H1 (cell line): Measurements from ENCODE around the gene BOLA3. TPM values are rescaled to one million over a fixed set of nuclear protein-coding genes. Genes with fewer than 3 reads are reported as not detected.

Experiments
- CTCF ChIA-PET: fragments of 300-600 bp; sonication (Branson Sonifier 250); formaldehyde crosslinking; loops from one replicate; lab custom pipeline; 2021; ENCODE audit not compliant: partially characterized antibody; lab: Charles Lee
- POLR2A ChIA-PET: fragments of 300-600 bp; sonication (Branson Sonifier 250); formaldehyde crosslinking; loops from one replicate; lab custom pipeline; 2021; ENCODE audit warnings: inconsistent platforms; ENCODE audit not compliant: partially characterized antibody; lab: Charles Lee
- DNase-seq, 2 experiments: peaks; one replicate each; pipeline versions ENCODE4 v3.0.0 to v3.0.0-alpha.2; 2010 to 2022; ENCODE audit warnings: low spot score in 2 of 2, low read depth in 1 of 2, mixed read lengths in 1 of 2
- FAIRE-seq: peaks from 2 replicates; lab custom pipeline; 2011; peaks lifted over from hg19 to GRCh38; lab: Jason Lieb, UNC
- H2AFZ ChIP-seq: 2 replicates; pipeline ENCODE4 v1.8.1; 2012; ENCODE audit warnings: low read length, inconsistent platforms
- H2AK5ac ChIP-seq: 2 replicates; pipeline ENCODE4 v1.6.1; 2013; ENCODE audit warnings: low read depth, low read length
- H2BK120ac ChIP-seq: replicated peaks from 2 replicates; pipeline ENCODE3; 2013; ENCODE audit warnings: low read depth, low read length, inconsistent platforms
- H2BK12ac ChIP-seq: 2 replicates; pipeline ENCODE4 v1.6.1; 2013; ENCODE audit warnings: low read depth, low read length
- H2BK15ac ChIP-seq: 2 replicates; pipeline ENCODE4 v1.6.1; 2013; ENCODE audit warnings: low read length
- H2BK20ac ChIP-seq: 2 replicates; pipeline ENCODE4 v1.6.1; 2013; ENCODE audit warnings: low read length
- H2BK5ac ChIP-seq: 2 replicates; pipeline ENCODE4 v1.6.1; 2013; ENCODE audit warnings: low read depth, low read length
- H3K14ac ChIP-seq: 2 replicates; pipeline ENCODE4 v1.6.1; 2013; ENCODE audit warnings: inconsistent platforms; ENCODE audit not compliant: insufficient read length
- H3K18ac ChIP-seq: 2 replicates; pipeline ENCODE4 v1.6.1; 2013; ENCODE audit warnings: low read length; ENCODE audit errors: extremely low read depth
- H3K23ac ChIP-seq: 2 replicates; pipeline ENCODE4 v1.6.1; 2013; ENCODE audit warnings: inconsistent platforms; ENCODE audit not compliant: insufficient read length
- H3K23me2 ChIP-seq: 2 replicates; pipeline ENCODE4 v1.6.1; 2013; ENCODE audit warnings: low read depth, low read length
- H3K27ac ChIP-seq: 2 replicates; pipeline ENCODE4 v1.6.1; 2011; ENCODE audit warnings: low read depth, low read length, inconsistent platforms
- H3K27me3 ChIP-seq, 4 experiments: replicated peaks in 1 of 4; 1 replicate in 1 of 4; 2 replicates in 3 of 4; pipeline versions ENCODE4 v1.6.1 to v1.8.1; 2011 to 2013; ENCODE audit warnings: low read length in 3 of 4, mild to moderate bottlenecking in 3 of 4, inconsistent platforms in 2 of 4, mixed read lengths in 2 of 4, moderate library complexity in 1 of 4; ENCODE audit not compliant: control insufficient read depth in 3 of 4, insufficient read depth in 3 of 4; ENCODE audit errors: extremely low read depth in 1 of 4
- H3K36me3 ChIP-seq, 4 experiments: 2 replicates each; pipeline versions ENCODE4 v1.6.1 to v1.8.1; 2011 to 2013; ENCODE audit warnings: mild to moderate bottlenecking in 4 of 4, low read length in 3 of 4, moderate library complexity in 2 of 4, control low read depth in 1 of 4, inconsistent platforms in 1 of 4; ENCODE audit not compliant: insufficient read depth in 4 of 4, control insufficient read depth in 2 of 4
- H3K4ac ChIP-seq: replicated peaks from 2 replicates; pipeline ENCODE3; 2013; ENCODE audit warnings: low read length, low read depth, mixed read lengths, inconsistent platforms; ENCODE audit not compliant: insufficient read length
- H3K4me1 ChIP-seq, 4 experiments: replicated peaks in 1 of 4; 1 replicate in 1 of 4; 2 replicates in 3 of 4; pipeline versions ENCODE4 v1.6.1 to v1.8.1; 2011 to 2013; ENCODE audit warnings: low read length in 3 of 4, inconsistent platforms in 2 of 4, mixed read lengths in 1 of 4; ENCODE audit not compliant: insufficient read depth in 4 of 4, control insufficient read depth in 3 of 4
- H3K4me2 ChIP-seq, 2 experiments: 2 replicates each; pipeline versions ENCODE4 v1.6.1 to v1.8.1; 2011 to 2013; ENCODE audit warnings: low read depth in 2 of 2, low read length in 2 of 2, control low read depth in 1 of 2, inconsistent platforms in 1 of 2, mild to moderate bottlenecking in 1 of 2; ENCODE audit not compliant: insufficient read depth in 1 of 2
- H3K4me3 ChIP-seq, 4 experiments: fragments of 200-600, 300-600 bp in 1 of 4; sonication (generic), shearing (Covaris generic), sonication (Bioruptor Twin) in 1 of 4; 2 replicates each; pipeline versions ENCODE4 v1.5.1 to v1.8.1; 2011 to 2016; ENCODE audit warnings: low read length in 4 of 4, low read depth in 3 of 4, control low read depth in 2 of 4, inconsistent platforms in 2 of 4, mild to moderate bottlenecking in 2 of 4, mixed read lengths in 1 of 4, moderate library complexity in 1 of 4; ENCODE audit not compliant: insufficient read depth in 2 of 4; ENCODE audit errors: extremely low read depth in 1 of 4
- H3K56ac ChIP-seq: replicated peaks from 2 replicates; pipeline ENCODE3; 2013; ENCODE audit warnings: low read depth, mild to moderate bottlenecking, mixed read lengths, low read length, inconsistent platforms; ENCODE audit not compliant: insufficient read length
- H3K79me1 ChIP-seq: 2 replicates; pipeline ENCODE4 v1.6.1; 2013; ENCODE audit warnings: low read depth, low read length, control low read depth
- H3K79me2 ChIP-seq, 2 experiments: 2 replicates each; pipeline versions ENCODE4 v1.6.1 to v1.8.1; 2012 to 2013; ENCODE audit warnings: low read length in 2 of 2, mild to moderate bottlenecking in 2 of 2, inconsistent platforms in 1 of 2; ENCODE audit not compliant: insufficient read depth in 2 of 2, control insufficient read depth in 1 of 2
- H3K9ac ChIP-seq, 4 experiments: replicated peaks in 1 of 4; 1 replicate in 1 of 4; 2 replicates in 3 of 4; pipeline versions ENCODE4 v1.6.1 to v1.8.1; 2011 to 2013; ENCODE audit warnings: low read depth in 3 of 4, low read length in 3 of 4, control low read depth in 2 of 4, mild to moderate bottlenecking in 2 of 4, moderate library complexity in 2 of 4, inconsistent platforms in 1 of 4; ENCODE audit errors: extremely low read depth in 1 of 4
- H3K9me3 ChIP-seq, 2 experiments: 2 replicates each; pipeline versions ENCODE4 v1.6.1 to v1.8.1; 2012 to 2013; ENCODE audit warnings: mild to moderate bottlenecking in 2 of 2, moderate library complexity in 2 of 2, control low read depth in 1 of 2, inconsistent platforms in 1 of 2, low read depth in 1 of 2, low read length in 1 of 2, mixed read lengths in 1 of 2; ENCODE audit not compliant: insufficient read depth in 2 of 2
- H4K20me1 ChIP-seq, 2 experiments: replicated peaks in 1 of 2; 2 replicates each; pipeline versions ENCODE3 to v1.8.1; 2011 to 2013; ENCODE audit warnings: inconsistent platforms in 2 of 2, low read length in 2 of 2, mild to moderate bottlenecking in 1 of 2; ENCODE audit not compliant: insufficient read depth in 2 of 2, control insufficient read depth in 1 of 2
- H4K5ac ChIP-seq: 2 replicates; pipeline ENCODE4 v1.6.1; 2013; ENCODE audit warnings: low read length, low read depth, mixed read lengths, inconsistent platforms; ENCODE audit not compliant: insufficient read length
- H4K8ac ChIP-seq: 2 replicates; pipeline ENCODE4 v1.8.0; 2013; ENCODE audit warnings: mild to moderate bottlenecking, moderate library complexity, low read length, inconsistent platforms; ENCODE audit not compliant: insufficient read depth; ENCODE audit errors: extremely low read depth
- H4K91ac ChIP-seq: replicated peaks from 2 replicates; pipeline ENCODE3; 2013; ENCODE audit warnings: low read length, mixed read lengths, inconsistent platforms; ENCODE audit not compliant: insufficient read length
- BACH1 ChIP-seq: IDR thresholded peaks from 2 replicates; pipeline ENCODE4 v1.6.1; 2012; ENCODE audit warnings: low read length, improper control_type of control experiment
- CEBPB ChIP-seq: IDR thresholded peaks from 2 replicates; pipeline ENCODE4 v1.6.1; 2012; ENCODE audit warnings: low read depth, low read length
- EGR1 ChIP-seq: IDR thresholded peaks from 2 replicates; pipeline ENCODE4 v1.6.1; 2011; ENCODE audit warnings: low read depth, low read length, borderline replicate concordance
- JUN ChIP-seq: IDR thresholded peaks from 2 replicates; pipeline ENCODE4 v1.6.1; 2011; ENCODE audit warnings: low read depth, mild to moderate bottlenecking, improper control_type of control experiment, low read length
- KDM1A ChIP-seq: fragments of 200-600, 300-600 bp; sonication (generic); IDR thresholded peaks from 2 replicates; pipeline ENCODE4 v1.7.1; 2016; ENCODE audit warnings: mild to moderate bottlenecking, low read length, borderline replicate concordance
- NANOG ChIP-seq: IDR thresholded peaks from 2 replicates; pipeline ENCODE4 v1.6.1; 2011; ENCODE audit warnings: low read length, low read depth, mild to moderate bottlenecking, inconsistent platforms; ENCODE audit not compliant: insufficient read depth, poor library complexity, severe bottlenecking
- RAD21 ChIP-seq, 2 experiments: IDR thresholded peaks in 1 of 2; conservative IDR thresholded peaks in 1 of 2; 2 replicates each; pipeline ENCODE4 v1.6.1; 2011; ENCODE audit warnings: low read depth in 2 of 2, low read length in 2 of 2, improper control_type of control experiment in 1 of 2, inconsistent platforms in 1 of 2, mild to moderate bottlenecking in 1 of 2, moderate library complexity in 1 of 2
- TCF12 ChIP-seq: IDR thresholded peaks from 2 replicates; pipeline ENCODE4 v1.6.1; 2011; ENCODE audit warnings: low read depth, mild to moderate bottlenecking, low read length
- TEAD4 ChIP-seq: IDR thresholded peaks from 2 replicates; pipeline ENCODE4 v1.6.1; 2012; ENCODE audit warnings: low read depth, low read length, inconsistent platforms, mixed read lengths
- ZNF274 ChIP-seq: IDR thresholded peaks from 2 replicates; pipeline ENCODE4 v1.7.0; 2012; ENCODE audit warnings: low read length, borderline replicate concordance; ENCODE audit errors: extremely low read depth
- WGBS, 2 experiments: shearing (Covaris generic) in 1 of 2; methylation state at CpG; one replicate each; pipeline versions ENCODE4 v1.1.6 to v1.1.7; 2013 to 2015; ENCODE audit warnings: low lambda C conversion rate in 2 of 2, mixed read lengths in 2 of 2, inconsistent platforms in 1 of 2, low coverage in 1 of 2, missing lambda C conversion rate in 1 of 2; ENCODE audit not compliant: insufficient replicate concordance in 2 of 2, insufficient coverage in 1 of 2, insufficient read length in 1 of 2; ENCODE audit errors: extremely low coverage in 1 of 2, missing lambda C conversion rate in 1 of 2; 5-methylcytosine and 5-hydroxymethylcytosine counted together
- polyA plus RNA-seq, 7 experiments: library from polyadenylated mRNA; depleted of rRNA in 3 of 7; stranded (reverse) in 5 of 7; unstranded in 2 of 7; fragments of >200 nt in 5 of 7; fragments of 200-250 nt in 2 of 7; gene quantifications; 1 replicate in 5 of 7; 2 replicates in 1 of 7; 4 replicates in 1 of 7; pipeline versions ENCODE4 v1.2.1 to v1.2.3, GENCODE V29; 2011 to 2013; ENCODE audit warnings: missing spikeins in 2 of 7, mixed read lengths in 2 of 7
- total RNA-seq: library from RNA; stranded (reverse); fragmentation: NEBNext Ultra II Directional; extraction: Animal tissue kit (Norgen Biotek cat#: 25700); gene quantifications from 2 replicates; pipeline ENCODE4 v1.2.1, GENCODE V29; 2021
- TF ChIP-seq, protein P1 (sequence below): IDR thresholded peaks from 2 replicates; pipeline ENCODE4 v1.6.1; 2011; ENCODE audit warnings: low read depth, mild to moderate bottlenecking, low read length; ENCODE audit not compliant: insufficient read depth
- TF ChIP-seq, protein P2 (sequence below): IDR thresholded peaks from 2 replicates; pipeline ENCODE4 v1.6.1; 2011; ENCODE audit warnings: low read length, improper control_type of control experiment

The BOLA3 gene
- total and polyA plus RNA-seq, 2 of the 8 experiments (the other 6 are each of a cell fraction or from before 2014, with no cell fraction given): 46.1 to 67.3 TPM

DNA sequence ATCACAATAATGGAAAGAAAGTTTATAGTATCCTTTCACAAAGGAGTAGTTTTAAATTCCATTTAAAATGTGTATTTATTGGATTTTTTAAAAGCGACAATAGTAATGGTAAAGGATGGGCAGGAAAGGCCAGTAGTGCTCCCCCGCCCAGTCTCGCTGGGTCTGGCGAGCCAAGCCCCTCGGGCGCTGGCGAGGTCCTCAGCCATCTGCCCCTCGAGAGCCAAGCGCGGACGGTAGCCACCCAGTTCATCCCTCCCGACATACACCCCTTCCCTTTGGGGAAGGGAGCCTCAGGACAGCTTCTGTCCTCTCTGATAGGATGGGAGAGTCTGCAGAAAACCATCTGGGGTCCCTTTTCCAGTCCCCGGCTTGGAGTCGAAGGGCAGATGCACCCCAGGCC lies 45.2 kb downstream of the BOLA3 start:
- no peak overlapping the region for H3K4me2 ChIP-seq

More for the DNA sequence above, 45.2 kb downstream of the BOLA3 start:
- Histone ChIP-seq H3K23ac (no peak overlapping the region), H3K36me3 (peaks cover 9 to 27% (median 24%) of the 10 kb centered on the region in 4 experiments; a peak in 7 of 8 replicates), H2BK12ac (no peak overlapping the region), H3K27me3 (no peaks in the 10 kb centered on the region), H2AFZ (no peak overlapping the region), H2AK5ac (no peak overlapping the region), H3K14ac (no peak overlapping the region), H3K27ac (no peak overlapping the region), H3K9me3 (no peaks in the 10 kb centered on the region), H3K79me1 (no peaks in the 10 kb centered on the region), H3K23me2 (no peaks in the 10 kb centered on the region; the same call in 1 of the 2 replicates), H4K8ac (no peak overlapping the region), H3K56ac (no peak overlapping the region), H3K4me3 (no peak overlapping the region), H2BK15ac (no peak overlapping the region), H3K9ac (no peak overlapping the region), H4K5ac (no peak overlapping the region), H3K4me1 (peaks cover 3 to 10% (median 6%) of the 10 kb centered on the region in 4 experiments), H3K79me2 (no peaks in the 10 kb centered on the region), H3K18ac (no peak overlapping the region), H2BK120ac (no peak overlapping the region), H4K20me1 (peaks cover 0 to 3% of the 10 kb centered on the region in 2 experiments), H3K4ac (no peak overlapping the region), H2BK20ac (no peak overlapping the region), H2BK5ac (no peak overlapping the region), H4K91ac (no peak overlapping the region)
- WGBS, 2 experiments: 94% methylated on average over 14 of the region's 14 CpGs; no CpG with 5 or more reads in 1 of the 2 experiments
- CTCF ChIA-PET: interaction anchor here (1.7 to 2.8 kb wide), 4 partner anchors 37 to 181 kb away, joined by 3 to 10 read pairs (median 7); no protein-coding TSS in a partner anchor
- TF ChIP-seq RAD21 (IDR thresholded peaks at IDR 0.05 in 1 of 2, conservative IDR thresholded peaks at IDR 0.05 in 1 of 2; ENCODE audit: low read depth in 2 of 2, low read length in 2 of 2) (no peak), EGR1 (no peak), NANOG (no peak), TEAD4 (no peak), JUN (no peak), KDM1A (no peak), ZNF274 (no peak), CEBPB (no peak), TCF12 (no peak), BACH1 (no peak)
- TF ChIP-seq, protein P1, sequence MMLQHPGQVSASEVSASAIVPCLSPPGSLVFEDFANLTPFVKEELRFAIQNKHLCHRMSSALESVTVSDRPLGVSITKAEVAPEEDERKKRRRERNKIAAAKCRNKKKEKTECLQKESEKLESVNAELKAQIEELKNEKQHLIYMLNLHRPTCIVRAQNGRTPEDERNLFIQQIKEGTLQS: no peak
- TF ChIP-seq, protein P2, sequence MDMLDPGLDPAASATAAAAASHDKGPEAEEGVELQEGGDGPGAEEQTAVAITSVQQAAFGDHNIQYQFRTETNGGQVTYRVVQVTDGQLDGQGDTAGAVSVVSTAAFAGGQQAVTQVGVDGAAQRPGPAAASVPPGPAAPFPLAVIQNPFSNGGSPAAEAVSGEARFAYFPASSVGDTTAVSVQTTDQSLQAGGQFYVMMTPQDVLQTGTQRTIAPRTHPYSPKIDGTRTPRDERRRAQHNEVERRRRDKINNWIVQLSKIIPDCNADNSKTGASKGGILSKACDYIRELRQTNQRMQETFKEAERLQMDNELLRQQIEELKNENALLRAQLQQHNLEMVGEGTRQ: no peak
- DNase-seq (no peak), FAIRE-seq (no peak)
- POLR2A ChIA-PET: interaction anchor here (1.7 to 1.8 kb wide), 2 partner anchors 18 to 76 kb away, joined by 4 read pairs; partner anchors contain the start of gene MOB1A
